H7 (cell line): ENCODE data around the gene TOP2B. TPM values are rescaled to one million over a fixed set of nuclear protein-coding genes. Genes with fewer than 3 reads are reported as not detected.
A peak's percentile ranks its signal among the peaks of the same experiment; 100 is the strongest.

Source experiments
- DNase-seq: peaks from one replicate; pipeline ENCODE4 v3.0.0; 2012
- H3K27me3 ChIP-seq: 2 replicates; pipeline ENCODE4 v1.6.0; 2011; ENCODE audit warnings: mild to moderate bottlenecking, low read length; ENCODE audit not compliant: control insufficient read depth, insufficient read depth
- H3K36me3 ChIP-seq: replicated peaks from 2 replicates; pipeline ENCODE4 v1.5.1; 2011; ENCODE audit warnings: low read length; ENCODE audit not compliant: control insufficient read depth, insufficient read depth
- H3K4me3 ChIP-seq: 2 replicates; pipeline ENCODE4 v1.5.1; 2011; ENCODE audit warnings: low read depth, mild to moderate bottlenecking, control low read depth, low read length, moderate library complexity; ENCODE audit not compliant: insufficient read depth
- total RNA-seq: library from RNA; depleted of rRNA; stranded (reverse); fragments of >200 nt; shearing (Covaris generic); gene quantifications from 2 replicates; pipeline ENCODE4 v1.2.3, GENCODE V29; 2014

Gene TOP2B
- total RNA-seq, 1 experiment from 2014 or later, result 81.2 TPM

DNA sequence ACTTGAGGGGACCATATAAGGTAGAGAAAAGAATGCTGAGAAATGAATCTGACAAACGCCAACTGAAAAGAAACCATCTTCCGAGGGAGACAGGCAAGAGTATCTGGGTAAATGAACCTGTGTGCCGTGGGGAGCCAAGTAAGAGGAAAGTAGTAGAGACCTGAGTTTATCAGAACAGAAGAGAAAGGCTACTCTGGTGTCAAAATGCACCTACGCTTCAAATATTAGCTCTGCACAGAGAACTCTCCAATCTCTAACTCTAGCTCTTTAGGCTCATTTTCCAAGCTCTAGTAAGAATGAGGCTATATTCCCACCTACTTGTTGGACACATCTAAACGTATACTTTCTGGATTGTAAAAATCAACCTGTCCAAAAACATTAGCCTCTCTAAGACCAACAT lies 53.5 kb downstream of the TOP2B start:
- Histone ChIP-seq H3K36me3 (peaks cover 7% of the 10 kb centered on the region), H3K27me3 (no peaks in the 10 kb centered on the region), H3K4me3 (no peak overlapping the region)
- no peak for DNase-seq

DNA sequence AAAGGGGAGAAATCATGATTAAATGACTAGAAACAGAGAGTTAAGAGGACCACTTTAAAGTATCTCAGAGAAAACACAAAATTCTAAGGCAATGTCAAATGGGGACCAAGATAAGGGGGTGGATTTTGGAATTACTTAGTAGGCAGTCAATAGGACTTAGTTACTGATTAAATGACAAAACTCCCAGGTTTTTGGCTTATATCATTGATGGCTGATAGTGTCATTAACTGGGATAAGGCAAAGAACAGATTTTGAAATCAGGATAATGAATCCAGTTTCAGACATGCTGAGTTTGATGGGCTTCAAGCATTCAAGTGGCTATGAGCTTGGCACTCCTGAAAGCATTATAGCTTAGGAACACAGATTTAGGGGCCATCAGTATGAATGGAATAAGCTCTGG lies 53.9 kb downstream of the TOP2B start:
- Histone ChIP-seq H3K27me3 (no peaks in the 10 kb centered on the region), H3K36me3 (peaks cover 7% of the 10 kb centered on the region), H3K4me3 (no peak overlapping the region)
- no peak for DNase-seq

- Histone ChIP-seq H3K27me3 (no peaks in the 10 kb centered on the region), H3K4me3 (no peak overlapping the region), H3K36me3 (peaks cover 7% of the 10 kb centered on the region)
- DNase-seq, result no peak
These were observed 54.5 kb downstream of the TOP2B start for GRCh38 chr3:25610167-25610566.

DNA sequence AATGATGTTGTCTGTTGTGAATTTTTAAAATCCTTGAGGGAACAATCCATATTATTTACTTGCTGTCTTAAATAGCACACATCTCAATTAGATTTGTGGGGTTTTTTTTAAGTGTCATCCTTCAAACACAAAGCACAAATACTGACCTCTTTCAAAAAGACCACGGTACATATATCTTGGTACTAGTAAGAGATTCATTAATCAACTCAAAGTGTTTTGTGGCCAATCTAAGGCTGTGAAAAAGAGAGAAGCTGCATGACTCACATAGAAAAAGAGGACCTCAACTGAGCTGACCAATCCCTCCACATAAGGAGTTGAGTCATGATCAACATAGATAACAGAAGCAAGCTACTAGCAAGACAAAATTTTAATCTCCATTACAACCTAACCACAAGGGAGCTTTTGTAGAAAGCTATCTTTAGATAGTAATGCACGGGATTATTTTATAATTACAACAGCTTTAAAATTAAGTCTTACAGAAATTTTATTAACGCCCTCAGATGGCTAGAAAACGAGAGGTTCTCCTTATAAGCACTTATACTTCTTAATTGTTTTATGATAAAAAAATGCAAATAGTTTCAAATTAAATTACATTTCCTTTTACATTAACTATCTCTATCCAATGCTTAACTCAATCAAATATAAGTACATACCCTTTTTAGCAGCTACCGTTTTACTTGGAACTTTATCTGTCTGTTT lies 60.5 kb downstream of the TOP2B start:
- no peaks in the 10 kb centered on the region for H3K27me3 ChIP-seq
- no peak for DNase-seq
- H3K4me3 ChIP-seq, result no peak overlapping the region
- peaks cover 5% of the 10 kb centered on the region for H3K36me3 ChIP-seq

- H3K27me3 ChIP-seq, result no peaks in the 10 kb centered on the region
- DNase-seq, result no peak
- H3K4me3 ChIP-seq, result no peak overlapping the region
- H3K36me3 ChIP-seq, result peaks cover 6% of the 10 kb centered on the region
These were observed 61.0 kb downstream of the TOP2B start for GRCh38 chr3:25603703-25604102.

GRCh38 chr3:25597535-25598101 lies 67.1 kb downstream of the TOP2B start:
- no peak overlapping the region for H3K4me3 ChIP-seq
- no peak for DNase-seq

DNA sequence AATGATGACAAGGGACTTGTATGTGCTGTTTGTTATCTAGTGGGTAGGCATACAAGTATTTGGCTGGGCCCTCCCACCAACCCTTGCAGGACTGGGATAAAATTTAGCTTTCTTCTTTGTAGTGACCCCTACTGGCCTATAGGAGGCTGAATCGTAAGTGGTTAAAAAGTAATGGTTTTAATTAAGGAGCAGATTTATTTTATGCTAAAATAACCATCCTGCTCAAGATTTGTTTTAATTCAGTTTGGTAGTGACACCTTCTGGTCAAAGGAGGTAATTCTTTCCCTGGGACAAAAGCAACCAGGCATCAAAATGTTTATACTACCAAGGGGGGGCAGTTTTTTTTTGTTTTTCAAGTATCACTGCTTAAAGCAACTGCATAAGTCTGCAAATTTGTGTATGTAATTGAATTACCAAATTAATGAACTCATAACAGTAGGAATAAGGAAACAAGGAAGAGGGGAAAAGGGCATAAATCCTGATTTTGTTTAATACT lies 70.7 kb downstream of the TOP2B start:
- DNase-seq, result peak; percentile 45
- H3K4me3 ChIP-seq, result no peak overlapping the region
- H3K36me3 ChIP-seq, result 0 out of 2 replicates have a peak, but pooled peaks cover 1% of the 10 kb centered on the region

More at GRCh38 chr3:25597535-25598101, 67.1 kb downstream of the TOP2B start:
- H3K27me3 ChIP-seq, result no peaks in the 10 kb centered on the region
- H3K36me3 ChIP-seq, result 0 out of 2 replicates have a peak, but pooled peaks cover 7% of the 10 kb centered on the region

DNA sequence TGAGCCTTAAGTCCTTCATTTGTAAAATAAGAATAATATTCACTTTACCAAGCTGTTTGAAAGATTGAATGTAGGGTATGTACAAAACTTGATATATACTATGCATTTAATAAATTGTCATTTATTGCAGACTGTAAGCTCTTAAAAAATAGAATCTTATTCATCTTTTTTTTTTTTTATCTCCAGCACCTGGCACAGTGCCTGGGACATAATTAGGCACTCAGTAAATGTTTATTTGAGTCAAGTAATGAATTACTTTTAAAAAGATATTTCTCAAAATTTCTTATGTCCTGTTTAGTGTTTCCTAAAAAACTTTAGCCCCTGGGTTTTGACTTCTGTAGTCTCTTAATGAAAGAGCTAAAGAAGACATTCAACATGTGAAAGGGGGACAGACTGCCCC lies 71.7 kb downstream of the TOP2B start:
- H3K4me3 ChIP-seq, result no peak overlapping the region
- DNase-seq, result no peak
- H3K27me3 ChIP-seq, result no peaks in the 10 kb centered on the region
- 0 out of 2 replicates have a peak, but pooled peaks cover 1% of the 10 kb centered on the region for H3K36me3 ChIP-seq

More for the DNA sequence above, 70.7 kb downstream of the TOP2B start:
- no peaks in the 10 kb centered on the region for H3K27me3 ChIP-seq

- H3K27me3 ChIP-seq, result no peaks in the 10 kb centered on the region
- no peak for DNase-seq
- 0 out of 2 replicates have a peak, but pooled peaks cover 1% of the 10 kb centered on the region for H3K36me3 ChIP-seq
- no peak overlapping the region for H3K4me3 ChIP-seq
These were observed 72.2 kb downstream of the TOP2B start for GRCh38 chr3:25592510-25592968.

DNA sequence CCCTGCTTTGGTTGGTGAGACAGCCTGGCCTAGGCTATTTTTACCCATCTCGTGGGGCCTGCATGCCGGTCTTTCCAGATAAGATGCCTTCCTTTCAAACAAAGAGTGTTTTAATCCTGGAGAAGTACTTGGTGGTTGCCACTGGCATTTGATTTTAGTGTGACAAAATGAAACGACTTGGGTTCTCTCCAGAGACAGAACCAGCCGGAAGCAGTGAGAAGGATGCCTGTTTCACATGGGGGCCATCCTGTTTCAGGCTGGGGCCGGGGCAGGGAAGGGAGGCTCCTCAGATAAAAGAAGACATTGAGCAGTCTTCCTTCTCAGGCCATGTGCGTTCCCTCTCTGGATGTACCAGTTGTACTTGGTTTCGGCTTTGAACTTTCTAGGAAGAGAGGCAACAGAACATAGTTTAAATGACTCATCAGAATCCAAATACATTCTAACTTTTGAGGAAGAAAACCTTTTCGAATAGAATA lies 74.9 kb downstream of the TOP2B start:
- Histone ChIP-seq H3K27me3 (no peaks in the 10 kb centered on the region), H3K36me3 (no peaks in the 10 kb centered on the region), H3K4me3 (no peak overlapping the region)
- no peak for DNase-seq

DNA sequence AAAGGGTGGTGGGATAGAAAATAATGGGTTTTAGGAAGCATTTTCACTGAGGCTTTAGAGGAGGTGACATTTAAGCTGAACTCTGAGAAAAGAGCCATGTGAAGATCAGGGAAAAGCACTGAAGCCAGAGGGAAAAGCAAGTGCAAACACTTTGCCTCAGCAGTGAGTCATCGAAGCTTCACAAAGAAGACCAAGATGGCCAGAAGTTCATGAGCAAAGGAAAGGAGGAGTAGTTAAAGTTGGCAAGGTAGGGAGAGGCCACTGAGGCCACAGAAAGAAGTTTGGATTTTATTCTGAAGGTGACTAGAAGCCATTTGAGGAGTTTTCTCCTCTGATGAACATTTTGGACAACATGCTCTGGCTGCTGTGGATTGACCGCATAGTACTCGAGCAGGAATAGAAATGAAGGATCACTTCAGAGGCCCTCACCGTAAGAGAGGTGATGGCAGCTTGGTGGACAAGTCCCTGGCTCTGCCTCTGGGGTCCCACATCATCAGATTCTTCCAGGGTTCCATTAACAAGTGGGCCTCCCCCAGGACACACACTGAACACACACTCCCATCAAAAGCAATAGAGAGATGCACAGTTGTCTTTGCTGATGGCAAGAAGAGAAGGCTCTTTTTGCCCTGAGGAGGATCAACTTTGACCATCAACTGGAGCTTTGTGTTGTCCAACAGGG lies 75.5 kb downstream of the TOP2B start:
- no peak for DNase-seq
- no peak overlapping the region for H3K4me3 ChIP-seq
- no peaks in the 10 kb centered on the region for H3K27me3 ChIP-seq
- no peaks in the 10 kb centered on the region for H3K36me3 ChIP-seq

DNA sequence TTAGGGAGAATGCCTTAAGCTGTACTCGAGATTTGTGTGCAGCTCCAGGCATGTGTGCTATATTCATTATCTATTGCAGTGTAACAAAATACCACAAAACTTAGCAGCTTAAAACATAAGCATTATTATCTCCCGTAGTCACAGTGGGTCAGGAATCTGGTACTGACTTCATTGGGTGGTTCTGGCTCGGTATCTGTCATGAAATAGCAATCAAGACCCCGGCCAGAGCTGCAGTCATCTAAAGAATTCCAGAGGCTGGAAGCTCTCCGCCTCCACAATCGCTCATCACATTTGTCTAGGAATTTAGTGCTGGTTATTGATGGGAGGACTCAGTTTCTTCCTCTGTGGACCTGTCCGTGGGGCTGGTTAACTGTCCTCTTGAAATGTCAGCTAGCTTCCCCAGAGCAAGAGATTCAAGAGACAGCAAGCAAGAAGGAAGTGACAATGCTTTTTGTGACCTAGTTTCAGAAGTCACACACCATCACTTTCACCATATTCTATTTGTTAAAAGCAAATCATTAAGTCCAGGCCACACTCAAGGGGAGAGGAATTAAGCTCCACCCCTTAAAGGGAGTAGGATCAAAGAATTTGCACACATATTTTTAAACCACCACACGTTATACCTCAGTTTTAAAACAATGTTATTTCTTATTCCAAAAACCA lies 76.1 kb downstream of the TOP2B start:
- no peak for DNase-seq
- Histone ChIP-seq H3K4me3 (no peak overlapping the region), H3K36me3 (no peaks in the 10 kb centered on the region), H3K27me3 (no peaks in the 10 kb centered on the region)

- no peak for DNase-seq
- Histone ChIP-seq H3K27me3 (no peaks in the 10 kb centered on the region), H3K36me3 (no peaks in the 10 kb centered on the region), H3K4me3 (no peak overlapping the region)
These were observed 76.7 kb downstream of the TOP2B start for GRCh38 chr3:25587975-25588374.

DNA sequence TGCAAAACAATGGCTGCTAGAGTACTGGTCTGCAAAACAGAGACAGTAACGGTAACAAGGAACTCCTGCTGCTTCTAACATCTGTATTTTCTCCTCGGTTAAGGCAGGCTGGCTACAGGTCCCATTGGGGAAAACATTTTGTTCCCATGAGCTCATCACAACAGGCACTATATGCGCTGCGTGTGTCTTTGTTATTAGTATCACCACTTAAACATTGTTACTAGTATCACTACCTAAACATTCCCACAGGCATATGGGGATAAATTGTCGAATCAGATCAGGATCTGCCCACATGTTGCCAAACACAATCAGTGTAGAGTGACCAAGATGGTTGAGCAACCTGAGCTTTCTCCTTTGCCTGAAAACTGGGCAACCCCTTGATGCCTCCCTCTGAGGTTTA lies 77.2 kb downstream of the TOP2B start:
- Histone ChIP-seq H3K27me3 (no peaks in the 10 kb centered on the region), H3K4me3 (no peak overlapping the region), H3K36me3 (no peaks in the 10 kb centered on the region)
- no peak for DNase-seq
